Vagina (tissue), 2 donors: ENCODE measurements around the gene TPST1. TPM values are rescaled to one million over a fixed set of nuclear protein-coding genes. Genes with fewer than 3 reads are reported as not detected.
"Not testable (repeated sequence)": the region's sequence is repeated elsewhere in the genome, so short reads cannot be mapped to it uniquely, and the experiment has no call there.

Experiments
- DNase-seq, 2 donors: peaks; one replicate each; pipeline ENCODE4 v3.0.0-alpha.2; 2017; ENCODE audit errors: extremely low spot score in 2 of 2
- H3K27ac ChIP-seq: fragments of 200-600 bp; sonication (generic); one replicate; pipeline ENCODE4 v1.5.1; 2019
- H3K27me3 ChIP-seq: fragments of 200-600 bp; sonication (generic); one replicate; pipeline ENCODE4 v1.5.1; 2019
- H3K36me3 ChIP-seq, 2 donors: fragments of 200-600 bp; sonication (generic); one replicate each; pipeline ENCODE4 v1.5.1; 2017 to 2019
- H3K4me1 ChIP-seq: fragments of 200-600 bp; sonication (generic); one replicate; pipeline ENCODE4 v1.5.1; 2019
- H3K4me3 ChIP-seq, 2 donors: fragments of 200-600 bp; sonication (generic); 1 replicate in 1 of 2; 2 replicates in 1 of 2; pipeline ENCODE4 v1.5.1; 2016 to 2019
- H3K9me3 ChIP-seq: fragments of 200-600 bp; sonication (generic); one replicate; pipeline ENCODE4 v1.5.1; 2019
- CTCF ChIP-seq, 3 experiments: fragments of 450-650 bp in 2 of 3; fragments of 200-600 bp in 1 of 3; sonication (generic) in 1 of 3; IDR thresholded peaks; one replicate each; pipeline ENCODE4 v1.5.1; 2017 to 2019; ENCODE audit warnings: antibody characterized with exemption in 3 of 3, mild to moderate bottlenecking in 2 of 3, moderate library complexity in 2 of 3
- POLR2A ChIP-seq, 2 donors: fragments of 450-650 bp; IDR thresholded peaks; one replicate each; pipeline ENCODE4 v1.6.1; 2017; ENCODE audit warnings: antibody characterized with exemption in 2 of 2, mild to moderate bottlenecking in 2 of 2, moderate library complexity in 2 of 2
- POLR2AphosphoS5 ChIP-seq, 2 donors: sonication (generic); formaldehyde crosslinking; IDR thresholded peaks; one replicate each; pipeline ENCODE4 v1.9.0; 2017; ENCODE audit warnings: antibody characterized with exemption in 2 of 2, mild to moderate bottlenecking in 2 of 2, low read depth in 1 of 2; ENCODE audit not compliant: insufficient read depth in 1 of 2
- intact Hi-C: fragments of 100-400 bp; cut with DNase I; formaldehyde crosslinking; loops from one replicate; pipeline ENCODE4 v1.15.1; 2023
- total RNA-seq: library from RNA; depleted of rRNA; stranded (reverse); fragments of >200 nt; gene quantifications from one replicate; pipeline ENCODE4 v1.2.3, GENCODE V29; 2016

TPST1 gene
- total RNA-seq, 1 donor from 2014 or later = 52.3 TPM

GRCh38 chr7:66371096-66371824 lies 166.1 kb downstream of the TPST1 start:
- no peaks in the 10 kb centered on the region for H3K4me1 ChIP-seq
- intact Hi-C loops = no loop called here
- TF ChIP-seq POLR2A (IDR thresholded peaks at IDR 0.05) (no peak), POLR2AphosphoS5 (IDR thresholded peaks at IDR 0.05; ENCODE audit: insufficient read depth in 1 of 2, low read depth in 1 of 2) (no peak), CTCF (IDR thresholded peaks at IDR 0.05) (no peak)
- no peak for DNase-seq
- no peak overlapping the region for H3K27ac ChIP-seq
- no peaks in the 10 kb centered on the region for H3K36me3 ChIP-seq
- H3K4me3 ChIP-seq = no peak overlapping the region
- no peaks in the 10 kb centered on the region for H3K9me3 ChIP-seq
- H3K27me3 ChIP-seq = no peaks in the 10 kb centered on the region

- DNase-seq, H3K4me3 ChIP-seq, H3K27ac ChIP-seq, H3K4me1 ChIP-seq, H3K36me3 ChIP-seq, H3K9me3 ChIP-seq, intact Hi-C loops, H3K27me3 ChIP-seq: not testable (repeated sequence)
Observed at GRCh38 chr7:66374141-66374840, 169.2 kb downstream of the TPST1 start.

GRCh38 chr7:66376264-66376945 lies 171.3 kb downstream of the TPST1 start:
- H3K4me3 ChIP-seq = no peak overlapping the region
- no peaks in the 10 kb centered on the region for H3K4me1 ChIP-seq
- no peak for DNase-seq
- H3K27ac ChIP-seq = no peak overlapping the region
- no peaks in the 10 kb centered on the region for H3K9me3 ChIP-seq
- no peak for TF ChIP-seq CTCF (IDR thresholded peaks at IDR 0.05)
- TF ChIP-seq POLR2AphosphoS5 (IDR thresholded peaks at IDR 0.05; ENCODE audit: insufficient read depth in 1 of 2, low read depth in 1 of 2) = no peak
- no peak for TF ChIP-seq POLR2A (IDR thresholded peaks at IDR 0.05)
- peaks cover 0 to 9% of the 10 kb centered on the region in 2 donors for H3K36me3 ChIP-seq
- H3K27me3 ChIP-seq = no peaks in the 10 kb centered on the region
- intact Hi-C loops = no loop called here

GRCh38 chr7:66377045-66377444 lies 171.9 kb downstream of the TPST1 start:
- Histone ChIP-seq H3K4me1 (no peaks in the 10 kb centered on the region), H3K27ac (no peak overlapping the region), H3K36me3 (peaks cover 0 to 9% of the 10 kb centered on the region in 2 donors), H3K27me3 (no peaks in the 10 kb centered on the region), H3K4me3 (no peak overlapping the region), H3K9me3 (no peaks in the 10 kb centered on the region)
- TF ChIP-seq CTCF (IDR thresholded peaks at IDR 0.05) (no peak), POLR2AphosphoS5 (IDR thresholded peaks at IDR 0.05; ENCODE audit: insufficient read depth in 1 of 2, low read depth in 1 of 2) (no peak), POLR2A (IDR thresholded peaks at IDR 0.05) (no peak)
- intact Hi-C loops = no loop called here
- DNase-seq = no peak

GRCh38 chr7:66377714-66378113 lies 172.6 kb downstream of the TPST1 start:
- intact Hi-C loops = no loop called here
- H3K27me3 ChIP-seq = no peaks in the 10 kb centered on the region
- H3K9me3 ChIP-seq = no peaks in the 10 kb centered on the region
- H3K27ac ChIP-seq = no peak overlapping the region
- no peak for TF ChIP-seq CTCF (IDR thresholded peaks at IDR 0.05)
- no peak for TF ChIP-seq POLR2A (IDR thresholded peaks at IDR 0.05)
- TF ChIP-seq POLR2AphosphoS5 (IDR thresholded peaks at IDR 0.05; ENCODE audit: insufficient read depth in 1 of 2, low read depth in 1 of 2) = no peak
- no peak overlapping the region for H3K4me3 ChIP-seq
- peaks cover 0 to 9% of the 10 kb centered on the region in 2 donors for H3K36me3 ChIP-seq
- no peaks in the 10 kb centered on the region for H3K4me1 ChIP-seq
- DNase-seq = no peak
